Inflammatory macrophage treated with lipopolysaccharide for 1 hour (primary cell): ENCODE measurements around the gene RHBDD3.

Experiments
- DNase-seq, 2 donors: peaks; one replicate each; pipeline ENCODE4 v3.0.0-alpha.2; 2020 to 2022

Gene RHBDD3

DNA sequence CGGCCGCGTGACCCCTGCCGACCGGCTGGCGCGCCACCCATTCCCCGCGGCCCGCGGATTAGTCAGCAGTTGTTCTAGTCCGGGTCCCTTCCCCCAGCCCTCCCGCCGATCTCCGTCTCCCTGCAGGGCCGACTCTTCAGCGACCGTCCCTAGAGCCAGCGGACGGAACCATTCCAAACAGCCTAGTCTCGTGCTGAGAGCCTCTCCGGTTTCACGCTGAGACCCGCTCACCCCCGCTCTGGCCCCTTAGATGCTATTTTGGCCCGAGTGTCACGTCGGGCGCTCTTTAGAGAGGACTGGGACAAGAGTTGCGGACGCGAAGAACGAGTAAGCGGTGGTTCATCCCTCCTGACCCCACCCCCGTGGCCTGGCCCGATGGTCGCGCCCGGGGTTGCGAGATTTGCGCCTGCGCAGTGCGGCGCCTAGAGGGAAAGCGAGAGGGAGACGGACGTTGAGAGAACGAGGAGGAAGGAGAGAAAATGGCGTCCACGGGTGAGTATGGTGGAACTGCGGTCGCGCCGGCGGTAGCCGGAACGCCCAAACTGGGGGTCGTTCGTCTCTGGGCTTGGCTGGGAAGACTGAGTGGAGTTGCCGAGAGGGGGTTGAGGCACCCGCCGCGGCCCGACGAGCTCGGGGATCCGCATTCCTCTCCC, at the start of gene RHBDD3, which contains the start of gene EWSR1:
TSS of gene RHBDD3 (minus strand) at position 124 of the 653 bp plus-strand sequence. CDS start 2,355 bp downstream, outside the sequence.
TSS of gene EWSR1 (plus strand) at position 411 of the 653 bp plus-strand sequence. CDS start at position 480, 69 bp downstream.
- DNase-seq, result peak; percentile 93 to 98

GRCh38 chr22:29316141-29316828, 48.5 kb upstream of the RHBDD3 start:
- no peak for DNase-seq

- DNase-seq, result no peak
Observed at GRCh38 chr22:29315286-29316140, 47.7 kb upstream of the RHBDD3 start, which contains the start of gene RASL10A. RASL10A (minus strand) TSS chr22:29315697; CDS start chr22:29315246, 451 bp downstream.

GRCh38 chr22:29314537-29315285, 46.9 kb upstream of the RHBDD3 start:
- no peak for DNase-seq

DNA sequence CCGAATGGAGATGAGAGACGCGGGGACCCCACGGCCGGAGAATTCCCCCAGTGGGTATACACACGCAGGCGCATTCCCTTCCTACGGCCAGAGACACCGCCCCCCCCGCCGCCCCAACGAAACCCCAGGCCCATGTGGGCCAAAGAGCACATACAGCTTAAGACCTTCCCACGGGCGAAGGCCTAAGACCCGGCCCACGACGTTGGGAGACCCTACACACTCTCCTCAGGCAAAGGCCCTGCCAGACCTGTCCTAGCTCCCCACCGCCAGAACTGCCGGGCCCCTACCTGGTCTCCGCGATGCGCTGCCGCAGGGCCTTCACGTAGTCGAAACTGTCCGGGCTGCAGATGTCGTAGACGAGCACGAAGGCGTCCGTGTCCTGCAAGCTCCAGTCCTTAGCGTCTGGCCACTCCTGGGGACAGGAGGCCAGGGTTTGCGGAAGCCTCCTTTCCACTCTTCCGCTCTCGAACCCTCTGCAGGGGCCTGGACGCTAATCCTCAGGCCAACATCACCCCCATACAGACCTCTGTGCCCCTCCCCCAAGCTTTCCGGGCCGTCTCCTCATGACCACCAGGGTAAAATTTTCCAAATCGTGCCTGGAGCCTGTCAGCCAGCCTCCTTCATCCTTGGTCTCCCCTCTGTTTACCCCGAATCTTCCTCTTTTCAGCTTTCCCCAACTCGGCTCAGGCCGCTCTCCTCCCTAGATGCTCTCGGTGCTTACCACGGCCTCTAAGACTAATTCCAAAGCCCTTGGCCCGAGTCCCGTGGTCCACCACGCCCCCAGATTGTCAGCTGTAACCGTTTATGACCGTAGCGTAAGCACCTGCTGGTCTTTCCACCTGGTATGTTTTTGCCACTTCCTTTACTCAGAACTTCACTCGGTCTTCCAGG, 46.0 kb upstream of the RHBDD3 start:
- DNase-seq, result no peak

- peak; percentile 39 to 44 for DNase-seq
Observed at GRCh38 chr22:29313126-29313575, 45.4 kb upstream of the RHBDD3 start.

DNA sequence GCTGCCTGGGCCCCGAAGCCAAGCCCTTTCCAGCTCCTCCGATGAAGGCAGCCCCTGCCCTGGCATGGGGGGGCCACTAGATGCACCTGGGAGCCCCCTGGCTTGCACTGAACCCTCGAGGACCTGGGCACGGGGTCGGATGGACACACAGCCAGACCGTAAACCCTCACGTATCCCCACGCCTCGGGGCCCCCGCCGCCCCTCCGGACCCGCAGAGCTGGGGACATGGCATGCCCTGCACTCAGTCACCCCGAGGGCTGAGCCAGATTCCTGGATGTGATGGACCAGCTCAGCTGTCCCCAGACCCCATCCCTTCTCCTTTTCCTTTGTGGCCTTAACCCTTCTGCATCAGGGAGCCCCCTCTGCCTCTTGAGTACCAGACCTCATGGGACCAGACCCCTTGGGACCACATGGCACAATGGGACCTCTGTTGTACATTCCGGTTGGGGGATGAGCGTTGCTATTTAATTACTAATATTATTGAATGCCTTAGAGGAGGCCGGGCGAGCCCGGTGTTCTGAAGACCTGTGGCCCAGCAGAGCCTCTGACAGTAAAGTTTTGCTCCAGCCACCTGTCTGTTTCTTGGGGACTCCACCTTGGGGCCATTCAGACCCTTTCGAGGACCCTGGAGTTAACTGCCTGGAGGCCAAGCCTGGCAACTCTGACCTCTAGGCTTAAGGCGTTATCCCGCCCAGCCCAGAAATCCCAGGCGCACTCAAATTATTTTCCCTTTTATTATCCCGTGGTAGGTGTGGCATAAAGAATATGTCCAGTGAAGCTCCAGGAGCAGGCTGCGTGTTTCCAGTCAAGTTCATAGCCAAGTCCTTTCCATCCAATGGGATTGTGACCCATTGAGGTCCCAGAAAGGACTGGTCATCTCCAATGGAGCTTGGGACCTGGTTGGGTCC, 44.7 kb upstream of the RHBDD3 start:
- no peak for DNase-seq

GRCh38 chr22:29311464-29312217, 43.9 kb upstream of the RHBDD3 start:
- DNase-seq, result no peak

DNA sequence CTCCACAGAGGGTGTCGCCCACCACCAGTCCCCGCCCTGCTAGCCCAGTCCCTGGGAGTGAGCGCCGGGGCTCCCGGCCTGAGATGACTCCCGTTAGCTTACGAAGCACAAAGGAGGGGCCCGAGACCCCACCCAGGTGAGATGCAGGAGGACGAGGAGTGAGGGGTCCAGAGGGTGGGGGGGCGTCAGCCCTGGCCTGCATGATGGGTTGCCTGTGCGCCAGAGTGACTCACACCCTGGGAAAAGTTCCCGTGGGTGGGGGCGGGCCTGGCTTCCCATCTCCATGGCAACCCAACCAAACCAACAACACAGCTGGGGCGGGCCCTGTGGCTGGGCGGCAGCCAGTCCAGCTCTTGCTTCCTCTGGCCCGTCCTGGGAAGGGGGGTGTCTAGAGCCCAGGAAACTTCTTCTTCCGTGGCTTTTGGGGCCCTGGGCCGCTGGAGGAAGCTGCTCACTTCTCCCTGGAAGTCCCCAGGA, 43.1 kb upstream of the RHBDD3 start:
- peak; percentile 99 for DNase-seq

DNA sequence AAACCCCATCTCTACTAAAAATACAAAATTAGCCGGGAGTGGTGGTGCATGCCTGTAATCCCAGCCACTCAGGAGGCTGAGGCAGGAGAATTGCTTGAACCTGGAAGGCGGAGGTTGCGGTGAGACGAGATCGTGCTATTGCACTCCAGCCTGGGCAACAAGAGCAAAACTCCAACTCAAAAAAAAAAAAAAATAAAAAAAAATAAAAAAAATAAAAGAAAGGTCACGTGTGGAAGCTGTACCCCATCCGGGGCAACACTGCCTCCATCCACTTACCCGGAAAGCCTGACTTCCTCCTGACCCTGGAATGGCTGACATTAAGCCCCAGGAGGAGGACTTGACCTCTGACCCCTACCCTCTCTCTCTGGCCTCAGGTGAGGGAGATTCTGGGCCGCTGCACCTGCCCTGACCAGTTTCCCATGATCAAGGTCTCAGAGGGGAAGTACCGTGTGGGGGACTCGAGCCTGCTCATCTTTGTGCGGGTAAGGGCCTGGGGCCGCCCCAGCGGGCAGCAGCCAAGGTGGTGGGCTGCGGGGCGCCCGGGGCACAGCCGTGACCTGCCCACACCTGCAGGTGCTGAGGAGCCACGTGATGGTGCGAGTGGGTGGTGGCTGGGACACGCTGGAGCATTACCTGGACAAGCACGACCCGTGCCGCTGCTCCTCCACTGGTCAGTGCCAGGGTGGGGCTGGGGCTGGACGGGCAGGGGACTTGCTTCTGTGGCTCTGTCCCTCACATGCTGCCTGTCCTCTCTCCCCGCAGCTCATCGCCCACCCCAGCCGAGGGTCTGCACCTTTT, 42.5 kb upstream of the RHBDD3 start:
- DNase-seq, result no peak

DNA sequence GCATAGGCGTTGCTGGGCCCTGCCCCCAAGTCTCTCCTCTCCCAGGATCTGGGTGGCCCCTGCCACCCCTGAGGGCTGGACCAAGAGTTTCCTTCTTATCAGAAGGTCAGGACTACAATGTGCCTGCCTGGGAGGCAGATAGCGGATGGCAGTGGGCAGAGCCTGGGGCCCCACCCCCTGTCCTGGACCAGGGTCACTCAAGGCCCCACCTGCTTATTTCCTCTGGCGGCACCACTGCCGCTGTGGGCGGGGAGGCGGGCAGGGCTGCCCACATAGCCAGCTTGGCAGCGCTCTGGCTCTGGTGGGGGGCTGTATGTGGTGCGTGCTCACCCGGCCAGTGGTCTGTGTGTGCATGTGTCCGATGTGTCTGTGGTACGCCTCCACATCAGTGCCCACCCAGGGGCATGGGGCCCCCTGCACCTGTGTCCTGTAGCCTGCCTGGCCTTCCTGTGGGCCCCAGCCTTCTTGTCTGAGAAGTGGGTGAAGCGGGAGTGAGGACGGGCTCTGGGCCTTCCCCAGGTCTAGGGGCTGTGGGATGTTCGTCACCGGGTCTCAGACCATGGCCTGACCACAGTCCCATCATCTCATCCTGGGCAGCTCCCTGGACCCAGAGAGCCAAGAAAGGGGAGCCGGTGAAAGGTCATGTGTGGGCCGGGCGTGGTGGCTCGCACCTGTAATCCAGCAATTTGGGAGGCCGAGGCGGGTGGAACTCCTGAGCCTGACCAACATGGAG, 41.7 kb upstream of the RHBDD3 start:
- no peak for DNase-seq

- no peak for DNase-seq
Observed at GRCh38 chr22:29308791-29309262, 41.0 kb upstream of the RHBDD3 start.

- DNase-seq, result no peak
Observed at GRCh38 chr22:29308148-29308790, 40.5 kb upstream of the RHBDD3 start.

DNA sequence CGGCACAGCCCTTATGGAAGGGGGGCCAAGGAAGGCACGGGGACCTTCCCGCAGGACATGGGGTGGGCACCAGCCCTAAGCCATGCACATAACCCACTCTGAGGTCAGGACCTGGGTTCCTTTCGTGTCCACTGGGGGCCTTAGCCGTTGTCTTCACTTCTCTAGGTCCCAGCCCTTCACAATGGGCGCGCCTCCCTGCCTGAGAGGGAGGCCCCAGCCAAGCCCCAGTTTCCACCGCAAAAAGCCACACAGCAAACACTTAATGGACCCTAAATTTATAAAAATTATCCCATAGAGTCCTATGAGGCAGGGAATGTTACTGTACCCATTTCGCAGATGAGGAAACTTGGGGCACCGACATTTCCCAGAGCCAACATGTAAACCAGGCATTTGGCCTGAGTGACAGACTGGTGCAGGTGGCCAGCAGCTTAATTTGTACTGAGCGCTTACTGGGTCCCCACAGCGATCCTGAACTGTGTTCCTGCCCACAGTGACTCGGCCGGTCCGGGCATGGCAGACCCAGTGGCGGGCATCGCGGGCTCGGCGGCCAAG, 39.9 kb upstream of the RHBDD3 start:
- DNase-seq, result no peak

DNA sequence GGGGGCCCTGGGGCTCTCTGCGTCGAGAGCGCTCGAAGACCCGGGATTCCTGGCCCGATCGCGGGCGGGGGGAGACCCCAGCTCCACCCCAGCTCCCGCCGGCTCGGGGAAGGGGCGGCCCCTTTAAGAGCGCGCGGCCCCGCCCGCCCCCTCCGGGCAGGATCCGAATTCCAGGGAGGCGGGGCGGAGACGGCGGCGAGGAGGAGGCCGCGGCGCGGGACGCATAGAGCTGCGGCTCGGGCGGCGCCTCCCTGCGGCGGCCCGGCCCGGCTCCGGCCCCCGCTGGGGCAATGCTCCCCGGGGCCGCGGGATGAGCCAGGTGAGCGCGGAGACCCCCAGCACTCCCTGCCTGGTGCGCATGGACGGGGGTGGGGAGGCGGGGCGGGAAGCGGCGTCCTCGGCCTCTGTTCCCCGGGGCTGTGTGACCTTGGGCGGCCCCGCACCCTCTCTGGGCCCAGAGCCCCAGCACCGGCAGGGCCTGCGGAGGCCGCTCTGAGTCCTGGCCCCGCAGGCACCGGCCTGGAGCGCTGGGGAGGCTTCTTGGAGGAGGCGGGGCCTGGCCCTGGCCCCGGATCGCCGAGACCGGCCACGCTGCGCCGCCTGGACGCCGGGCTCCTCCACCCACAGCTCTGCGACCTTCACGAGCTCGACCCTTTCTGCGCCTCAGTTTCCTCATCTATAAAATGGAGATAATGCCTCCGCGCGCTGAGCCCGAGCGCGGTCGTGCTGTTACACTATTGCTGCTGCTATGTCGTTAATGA, 39.2 kb upstream of the RHBDD3 start:
- DNase-seq, result peak; percentile 62 to 73
